K562 (cell line): ENCODE measurements around the gene ZNF107. TPM values are rescaled to one million over a fixed set of nuclear protein-coding genes. Genes with fewer than 3 reads are reported as not detected.

Experiments used
- ATAC-seq: fragments of 200-7000 bp; cut with Tn5 transposase; 3 replicates; pipeline ENCODE4 v1.9.1; 2020; ENCODE audit warnings: moderate library complexity
- BruUV-seq: library from RNA; stranded (reverse); fragments of 400-500 nt; replicated peaks from 2 replicates; lab custom pipeline; 2021; lab: Mats Ljungman, UMichigan
- CTCF ChIA-PET: fragments of 300-600 bp; formaldehyde crosslinking; extraction: SDS; loops from one replicate; lab custom pipeline; 2021; ENCODE audit warnings: low intra/inter-chr PET ratio; lab: Yijun Ruan, JAX
- POLR2A ChIA-PET: fragments of 300-600, 350-650 bp; sonication (Branson Sonifier 250); formaldehyde crosslinking; extraction: SDS; loops from one replicate; lab custom pipeline; 2021; ENCODE audit warnings: antibody characterized with exemption, inconsistent platforms; lab: Yijun Ruan, JAX
- DNase-seq, 4 experiments: peaks; one replicate each; pipeline versions ENCODE4 v3.0.0 to v3.0.0-alpha.2; 2011 to 2018; ENCODE audit warnings: low spot score in 3 of 4, mixed read lengths in 3 of 4; ENCODE audit errors: extremely low read depth in 1 of 4
- FAIRE-seq: peaks from 2 replicates; lab custom pipeline; 2011; peaks lifted over from hg19 to GRCh38; lab: Jason Lieb, UNC
- H2AFZ ChIP-seq: 2 replicates; pipeline ENCODE4 v1.6.0; 2011; ENCODE audit warnings: low read depth, low read length, control low read depth, inconsistent platforms
- H3K27ac ChIP-seq: fragments of 200-600 bp; 3 replicates; pipeline ENCODE4 v1.8.0; 2011; ENCODE audit warnings: low read depth, mild to moderate bottlenecking, control low read depth, inconsistent platforms, low read length, moderate library complexity, mixed read lengths; ENCODE audit errors: extremely low read depth
- H3K27me3 ChIP-seq, 2 experiments: fragments of 300-600 bp in 1 of 2; 2 replicates in 1 of 2; 3 replicates in 1 of 2; pipeline versions ENCODE4 v1.6.0 to v1.8.0; 2011; ENCODE audit warnings: inconsistent platforms in 2 of 2, low read length in 2 of 2, mild to moderate bottlenecking in 1 of 2, mixed read lengths in 1 of 2, moderate library complexity in 1 of 2; ENCODE audit not compliant: control insufficient read depth in 2 of 2, insufficient read depth in 2 of 2
- H3K36me3 ChIP-seq: fragments of 300-600 bp; 3 replicates; pipeline ENCODE4 v1.8.0; 2011; ENCODE audit warnings: mild to moderate bottlenecking, low read length, inconsistent platforms; ENCODE audit not compliant: control insufficient read depth, insufficient read depth
- H3K4me1 ChIP-seq, 2 experiments: fragments of 200-600 bp in 1 of 2; replicated peaks in 1 of 2; 2 replicates in 1 of 2; 3 replicates in 1 of 2; pipeline versions ENCODE4 v1.5.1 to v1.8.0; 2011; ENCODE audit warnings: inconsistent platforms in 2 of 2, low read length in 2 of 2, mild to moderate bottlenecking in 1 of 2, mixed read lengths in 1 of 2, moderate library complexity in 1 of 2; ENCODE audit not compliant: control insufficient read depth in 2 of 2, insufficient read depth in 2 of 2
- H3K4me2 ChIP-seq: 2 replicates; pipeline ENCODE4 v1.6.1; 2011; ENCODE audit warnings: low read length, control low read depth, inconsistent platforms, mixed read lengths; ENCODE audit not compliant: insufficient read depth
- H3K4me3 ChIP-seq: fragments of 200-600 bp; sonication (generic), shearing (Covaris generic); 2 replicates; pipeline ENCODE4 v1.5.1; 2016; ENCODE audit warnings: control low read depth, inconsistent platforms
- H3K79me2 ChIP-seq: fragments of 200-600 bp; 3 replicates; pipeline ENCODE4 v1.8.0; 2011; ENCODE audit warnings: low read length, inconsistent platforms; ENCODE audit not compliant: control insufficient read depth, insufficient read depth
- H3K9ac ChIP-seq, 2 experiments: 2 replicates each; pipeline versions ENCODE4 v1.6.0 to v1.6.1; 2011; ENCODE audit warnings: low read depth in 2 of 2, low read length in 2 of 2, control low read depth in 1 of 2, inconsistent platforms in 1 of 2, mild to moderate bottlenecking in 1 of 2, mixed read lengths in 1 of 2; ENCODE audit not compliant: insufficient read depth in 1 of 2
- H3K9me1 ChIP-seq: one replicate; pipeline ENCODE4 v1.6.0; 2011; ENCODE audit warnings: inconsistent platforms, mild to moderate bottlenecking, low read length, moderate library complexity; ENCODE audit not compliant: control insufficient read depth, insufficient read depth
- H3K9me3 ChIP-seq: replicated peaks from 2 replicates; pipeline ENCODE4 v1.5.1; 2011; ENCODE audit warnings: low read depth, low read length, inconsistent platforms; ENCODE audit not compliant: control insufficient read depth, insufficient read depth
- H4K20me1 ChIP-seq: replicated peaks from 2 replicates; pipeline ENCODE4 v1.6.1; 2011; ENCODE audit warnings: low read length, inconsistent platforms, mixed read lengths; ENCODE audit not compliant: control insufficient read depth, insufficient read depth
- CBX3 ChIP-seq, 2 experiments: IDR thresholded peaks; 1 replicate in 1 of 2; 2 replicates in 1 of 2; pipeline ENCODE4 v1.6.1; 2012; ENCODE audit warnings: inconsistent platforms in 2 of 2, low read length in 2 of 2, borderline replicate concordance in 1 of 2, control low read depth in 1 of 2
- DPF2 ChIP-seq: fragments of 450-650 bp; IDR thresholded peaks from 2 replicates; pipeline ENCODE4 v1.6.1; 2016
- E2F6 ChIP-seq, 2 experiments: IDR thresholded peaks; 2 replicates each; pipeline ENCODE4 v1.6.1; 2011; ENCODE audit warnings: borderline replicate concordance in 1 of 2, control low read depth in 1 of 2, low read depth in 1 of 2, low read length in 1 of 2, mild to moderate bottlenecking in 1 of 2, mixed read lengths in 1 of 2, moderate library complexity in 1 of 2; ENCODE audit not compliant: insufficient read depth in 1 of 2, insufficient read length in 1 of 2, poor library complexity in 1 of 2, severe bottlenecking in 1 of 2; ENCODE audit errors: extremely low read depth in 1 of 2
- FUS ChIP-seq: fragments of 200-400 bp; formaldehyde crosslinking; optimal IDR thresholded peaks from 2 replicates; pipeline ENCODE3; 2017; ENCODE audit warnings: low read depth, low read length
- HDAC6 ChIP-seq: IDR thresholded peaks from 2 replicates; pipeline ENCODE4 v1.6.1; 2012; ENCODE audit warnings: low read depth, mild to moderate bottlenecking, control low read depth, inconsistent platforms, low read length, moderate library complexity
- MXD1 ChIP-seq: fragments of 250-450 bp; sonication (Bioruptor Pico); IDR thresholded peaks from 2 replicates; pipeline ENCODE4 v1.8.0; 2021; ENCODE audit warnings: borderline replicate concordance, mild to moderate bottlenecking, moderate library complexity; ENCODE audit not compliant: poor library complexity, severe bottlenecking
- NCOA1 ChIP-seq: fragments of 450-650 bp; IDR thresholded peaks from 2 replicates; pipeline ENCODE4 v1.6.1; 2016; ENCODE audit warnings: low read depth
- PCBP2 ChIP-seq: fragments of 200-400 bp; formaldehyde crosslinking; IDR thresholded peaks from 2 replicates; pipeline ENCODE4 v1.6.1; 2018; ENCODE audit warnings: low read length, low read depth, mild to moderate bottlenecking, moderate library complexity; ENCODE audit not compliant: poor library complexity, severe bottlenecking
- PHF21A ChIP-seq: fragments of 450-650 bp; IDR thresholded peaks from 2 replicates; pipeline ENCODE4 v1.6.1; 2017; ENCODE audit warnings: low read depth, borderline replicate concordance
- U2AF1 ChIP-seq: fragments of 200-400 bp; formaldehyde crosslinking; optimal IDR thresholded peaks from 2 replicates; pipeline ENCODE3; 2017; ENCODE audit warnings: mild to moderate bottlenecking, low read depth, low read length, moderate library complexity
- ZBTB1 ChIP-seq: sonication (generic); formaldehyde crosslinking; IDR thresholded peaks from 2 replicates; pipeline ENCODE4 v1.8.1; 2023; ENCODE audit warnings: missing genetic modification reagents, low read depth, mild to moderate bottlenecking, borderline replicate concordance
- ZBTB9 ChIP-seq: fragments of 450-650 bp; formaldehyde crosslinking; IDR thresholded peaks from 2 replicates; pipeline ENCODE4 v1.4.0; 2020; ENCODE audit warnings: mild to moderate bottlenecking, moderate library complexity
- ZNF395 ChIP-seq: fragments of 200-800 bp; sonication (Bioruptor generic); IDR thresholded peaks from 2 replicates; pipeline ENCODE4 v1.6.1; 2017; ENCODE audit warnings: missing genetic modification characterization, missing compliant biosample characterization
- ZNF518B ChIP-seq: fragments of 250-450 bp; sonication (Bioruptor Pico); IDR thresholded peaks from 2 replicates; pipeline ENCODE4 v1.5.0; 2021; ENCODE audit warnings: mild to moderate bottlenecking, moderate library complexity
- whole genome bisulfite sequencing: fragments of 100-300 bp; shearing (Covaris generic); methylation state at CpG from one replicate; pipeline ENCODE4 v1.1.6; 2016; ENCODE audit warnings: low coverage, mixed read lengths; ENCODE audit not compliant: insufficient coverage; ENCODE audit errors: missing lambda C conversion rate; 5-methylcytosine and 5-hydroxymethylcytosine counted together
- in situ Hi-C: fragments of 300-500 bp; cut with MboI; formaldehyde crosslinking; loops from 4 replicates; pipeline ENCODE4 v1.15.0; 2018; ENCODE audit warnings: inconsistent platforms, mixed read lengths
- intact Hi-C: fragments of 100-400 bp; cut with micrococcal nuclease; formaldehyde crosslinking; loops from 2 replicates; pipeline ENCODE4 v1.14.2; 2022
- polyA plus RNA-seq, 8 experiments: library from polyadenylated mRNA; depleted of rRNA in 4 of 8; stranded (reverse) in 5 of 8; unstranded in 3 of 8; fragments of >200 nt; fragmentation: Nextera tagmentation in 2 of 8; fragmentation: Illumina TruSeq in 1 of 8; extraction: Ambion mirVana in 2 of 8; extraction: Trizol in 1 of 8; gene quantifications; 2 replicates each; pipeline versions ENCODE4 v1.2.1 to v1.2.3, GENCODE V29; 2011 to 2014; ENCODE audit warnings: inconsistent platforms in 1 of 8, missing spikeins in 1 of 8
- total RNA-seq, 7 experiments: library from RNA; depleted of rRNA in 6 of 7; stranded (reverse); fragments of >200 nt in 6 of 7; fragmentation: Illumina TruSeq in 2 of 7; extraction: Trizol in 2 of 7; gene quantifications; 2 replicates each; pipeline versions ENCODE4 v1.2.1 to v1.2.3, GENCODE V29; 2011 to 2021; ENCODE audit warnings: low replicate concordance in 1 of 7

ZNF107 gene
- total and polyA plus RNA-seq, 9 of the 15 experiments (the other 6 are each of a cell fraction or from before 2014, with no cell fraction given), result 2.4 to 14.2 (median 7.9) TPM

GRCh38 chr7:64638822-64639221 is 27.1 kb upstream of the ZNF107 start:
- in situ Hi-C loops, result loop anchor here (25.0 kb wide), 1 partner anchor 673 kb away; no protein-coding TSS in a partner anchor
- Histone ChIP-seq H2AFZ (no peak overlapping the region), H3K9ac (no peak overlapping the region), H3K27ac (no peak overlapping the region), H3K9me1 (no peaks in the 10 kb centered on the region), H3K79me2 (no peaks in the 10 kb centered on the region), H3K27me3 (no peaks in the 10 kb centered on the region), H3K36me3 (no peaks in the 10 kb centered on the region), H4K20me1 (no peaks in the 10 kb centered on the region), H3K4me3 (no peak overlapping the region), H3K4me1 (no peaks in the 10 kb centered on the region), H3K4me2 (no peak overlapping the region), H3K9me3 (peaks cover 8% of the 10 kb centered on the region; the same call in 1 of the 2 replicates)
- DNase-seq (no peak), ATAC-seq (peak; percentile 19; the same call in 1 of the 3 replicates), FAIRE-seq (no peak)
- 5% methylated on average over 2 of the region's 2 CpGs for WGBS
- ChIA-PET CTCF (no interaction called here), POLR2A (no interaction called here)
- BruUV-seq, result no TSS peak
- intact Hi-C loops, result loop anchor here (5.0 kb wide), 3 partner anchors 158 to 308 kb away; no protein-coding TSS in a partner anchor
- TF ChIP-seq DPF2, result no peak
- no peak for TF ChIP-seq NCOA1
- TF ChIP-seq FUS, result no peak
- no peak for TF ChIP-seq U2AF1
- no peak for TF ChIP-seq MXD1
- TF ChIP-seq PHF21A, result no peak
- TF ChIP-seq ZBTB9 (CRISPR knock-in tag), result no peak
- TF ChIP-seq ZNF518B (CRISPR knock-in tag), result no peak
- TF ChIP-seq ZNF395, result no peak
- TF ChIP-seq ZBTB1 (CRISPR knock-in tag), result no peak
- no peak for TF ChIP-seq HDAC6
- no peak for TF ChIP-seq PCBP2
- TF ChIP-seq CBX3 (IDR thresholded peaks at IDR 0.05; ENCODE audit: borderline replicate concordance in 1 of 2, low read length in 2 of 2), result no peak
- no peak for TF ChIP-seq E2F6 (IDR thresholded peaks at IDR 0.05; ENCODE audit: borderline replicate concordance in 1 of 2, extremely low read depth in 1 of 2, insufficient read depth in 1 of 2, insufficient read length in 1 of 2, low read depth in 1 of 2, low read length in 1 of 2, poor library complexity in 1 of 2, severe bottlenecking in 1 of 2)
